Loucy (cell line): Measurements from ENCODE around the gene KRTAP9-9.

Source experiments
- H2AFZ ChIP-seq: fragments of 200-600 bp; sonication (generic); 2 replicates; pipeline ENCODE4 v1.6.0; 2016; ENCODE audit warnings: antibody characterized with exemption, mild to moderate bottlenecking, low read length, moderate library complexity
- H3F3A ChIP-seq: fragments of 200-600 bp; 2 replicates; pipeline ENCODE4 v1.6.0; 2016; ENCODE audit warnings: antibody characterized with exemption, low read depth, mild to moderate bottlenecking
- H3K27me3 ChIP-seq: fragments of 200-600 bp; sonication (generic); 2 replicates; pipeline ENCODE4 v1.6.1; 2014; ENCODE audit warnings: low read length, mild to moderate bottlenecking; ENCODE audit not compliant: insufficient read depth, poor library complexity, severe bottlenecking
- H3K36me3 ChIP-seq: fragments of 200-600 bp; sonication (generic); 2 replicates; pipeline ENCODE4 v1.6.1; 2016; ENCODE audit warnings: low read length; ENCODE audit not compliant: insufficient read depth
- H3K4me1 ChIP-seq: fragments of 200-600 bp; sonication (generic); 2 replicates; pipeline ENCODE4 v1.5.1; 2014; ENCODE audit warnings: low read length, mild to moderate bottlenecking; ENCODE audit not compliant: insufficient read depth, poor library complexity, severe bottlenecking
- H3K4me2 ChIP-seq: fragments of 200-600 bp; sonication (generic); 2 replicates; pipeline ENCODE4 v1.6.0; 2014; ENCODE audit warnings: antibody characterized with exemption, low read length, low read depth, mild to moderate bottlenecking; ENCODE audit not compliant: poor library complexity, severe bottlenecking
- H3K4me3 ChIP-seq: fragments of 200-600 bp; sonication (generic); 2 replicates; pipeline ENCODE4 v1.5.1; 2014; ENCODE audit warnings: low read length, mild to moderate bottlenecking, mixed read lengths; ENCODE audit not compliant: poor library complexity, severe bottlenecking
- H3K79me2 ChIP-seq: fragments of 200-600 bp; sonication (generic); 2 replicates; pipeline ENCODE4 v1.6.1; 2014; ENCODE audit warnings: low read length; ENCODE audit not compliant: insufficient read depth
- H3K9ac ChIP-seq: fragments of 200-600 bp; sonication (generic); 2 replicates; pipeline ENCODE4 v1.6.0; 2014; ENCODE audit warnings: mild to moderate bottlenecking, low read depth, low read length, moderate library complexity; ENCODE audit not compliant: poor library complexity, severe bottlenecking
- H3K9me2 ChIP-seq: fragments of 200-600 bp; sonication (generic); replicated peaks from 2 replicates; pipeline ENCODE4 v1.6.1; 2016; ENCODE audit warnings: low read depth, low read length, mixed read lengths
- H3K9me3 ChIP-seq: fragments of 200-600 bp; sonication (generic); 2 replicates; pipeline ENCODE4 v1.6.1; 2014; ENCODE audit warnings: mild to moderate bottlenecking, antibody characterized with exemption, low read length, low read depth; ENCODE audit not compliant: insufficient read depth
- H4K20me1 ChIP-seq: fragments of 200-600 bp; sonication (generic); 2 replicates; pipeline ENCODE4 v1.6.0; 2014; ENCODE audit warnings: antibody characterized with exemption, low read length, mild to moderate bottlenecking; ENCODE audit not compliant: insufficient read depth, poor library complexity, severe bottlenecking
- EZH2phosphoT487 ChIP-seq: fragments of 200-600 bp; IDR thresholded peaks from 2 replicates; pipeline ENCODE4 v1.6.1; 2018; ENCODE audit warnings: antibody characterized with exemption, mild to moderate bottlenecking, moderate library complexity, borderline replicate concordance
- TF ChIP-seq, protein P1 (sequence below): fragments of 200-600 bp; sonication (generic); conservative IDR thresholded peaks from 2 replicates; pipeline ENCODE4 v1.5.1; 2014; ENCODE audit warnings: mild to moderate bottlenecking, antibody characterized with exemption, low read length

KRTAP9-9 gene

DNA sequence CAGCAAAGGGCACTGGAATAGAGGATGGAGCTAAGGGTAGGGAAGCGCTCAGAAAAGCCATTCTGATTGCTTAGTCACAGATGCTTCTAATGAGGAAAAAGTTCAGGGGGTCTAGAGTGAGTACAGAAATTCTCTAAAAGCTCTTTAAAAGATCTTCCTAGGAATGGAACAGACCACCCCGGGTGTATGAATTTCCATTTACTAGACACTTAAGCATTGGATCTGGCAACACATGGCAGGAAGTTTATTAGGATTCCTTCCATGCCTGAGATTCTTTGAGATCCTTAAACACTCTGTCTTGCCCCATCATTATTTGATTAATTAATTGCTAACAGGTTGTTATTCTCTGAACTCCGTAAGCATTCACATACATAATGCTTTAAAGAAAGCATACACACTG is 28.9 kb downstream of the KRTAP9-9 start:
- Histone ChIP-seq H3K36me3 (no peaks in the 10 kb centered on the region), H3K27me3 (no peaks in the 10 kb centered on the region), H3K4me2 (peak overlapping the region; percentile 49), H2AFZ (no peak overlapping the region), H3K79me2 (no peaks in the 10 kb centered on the region), H3K9ac (no peak overlapping the region), H3K4me1 (peaks cover 20% of the 10 kb centered on the region), H3K4me3 (no peak overlapping the region), H3K9me2 (no peaks in the 10 kb centered on the region), H4K20me1 (no peaks in the 10 kb centered on the region), H3K9me3 (no peaks in the 10 kb centered on the region), H3F3A (no peaks in the 10 kb centered on the region)
- no peak for TF ChIP-seq EZH2phosphoT487
- TF ChIP-seq, protein P1, sequence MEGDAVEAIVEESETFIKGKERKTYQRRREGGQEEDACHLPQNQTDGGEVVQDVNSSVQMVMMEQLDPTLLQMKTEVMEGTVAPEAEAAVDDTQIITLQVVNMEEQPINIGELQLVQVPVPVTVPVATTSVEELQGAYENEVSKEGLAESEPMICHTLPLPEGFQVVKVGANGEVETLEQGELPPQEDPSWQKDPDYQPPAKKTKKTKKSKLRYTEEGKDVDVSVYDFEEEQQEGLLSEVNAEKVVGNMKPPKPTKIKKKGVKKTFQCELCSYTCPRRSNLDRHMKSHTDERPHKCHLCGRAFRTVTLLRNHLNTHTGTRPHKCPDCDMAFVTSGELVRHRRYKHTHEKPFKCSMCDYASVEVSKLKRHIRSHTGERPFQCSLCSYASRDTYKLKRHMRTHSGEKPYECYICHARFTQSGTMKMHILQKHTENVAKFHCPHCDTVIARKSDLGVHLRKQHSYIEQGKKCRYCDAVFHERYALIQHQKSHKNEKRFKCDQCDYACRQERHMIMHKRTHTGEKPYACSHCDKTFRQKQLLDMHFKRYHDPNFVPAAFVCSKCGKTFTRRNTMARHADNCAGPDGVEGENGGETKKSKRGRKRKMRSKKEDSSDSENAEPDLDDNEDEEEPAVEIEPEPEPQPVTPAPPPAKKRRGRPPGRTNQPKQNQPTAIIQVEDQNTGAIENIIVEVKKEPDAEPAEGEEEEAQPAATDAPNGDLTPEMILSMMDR: no peak

DNA sequence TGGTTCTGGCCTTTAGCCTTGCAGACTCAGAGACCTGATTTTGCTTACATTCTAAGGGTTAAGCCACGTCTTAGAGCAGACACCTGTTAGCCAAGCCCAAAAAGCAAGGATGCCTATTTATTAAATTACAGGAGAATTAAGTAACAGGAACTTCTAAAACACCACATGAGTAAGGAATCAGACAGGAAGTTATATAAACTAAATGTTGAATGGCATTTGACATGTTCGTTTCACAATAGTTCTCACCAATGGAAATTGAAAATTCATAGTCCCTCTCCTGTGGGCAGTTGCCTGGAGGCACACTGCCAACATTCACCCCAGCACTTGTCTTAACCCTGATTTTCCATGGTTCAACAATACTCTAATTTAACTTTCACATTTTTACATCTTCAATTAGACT is 29.4 kb downstream of the KRTAP9-9 start:
- H3K9me2 ChIP-seq: no peaks in the 10 kb centered on the region
- H2AFZ ChIP-seq: no peak overlapping the region
- H3K9ac ChIP-seq: no peak overlapping the region
- H4K20me1 ChIP-seq: no peaks in the 10 kb centered on the region
- no peaks in the 10 kb centered on the region for H3F3A ChIP-seq
- H3K36me3 ChIP-seq: no peaks in the 10 kb centered on the region
- H3K4me3 ChIP-seq: no peak overlapping the region
- H3K4me2 ChIP-seq: peak overlapping the region; percentile 49
- no peaks in the 10 kb centered on the region for H3K27me3 ChIP-seq
- H3K9me3 ChIP-seq: no peaks in the 10 kb centered on the region
- peaks cover 20% of the 10 kb centered on the region for H3K4me1 ChIP-seq
- no peaks in the 10 kb centered on the region for H3K79me2 ChIP-seq
- TF ChIP-seq EZH2phosphoT487: no peak
- TF ChIP-seq, protein P1: no peak

DNA sequence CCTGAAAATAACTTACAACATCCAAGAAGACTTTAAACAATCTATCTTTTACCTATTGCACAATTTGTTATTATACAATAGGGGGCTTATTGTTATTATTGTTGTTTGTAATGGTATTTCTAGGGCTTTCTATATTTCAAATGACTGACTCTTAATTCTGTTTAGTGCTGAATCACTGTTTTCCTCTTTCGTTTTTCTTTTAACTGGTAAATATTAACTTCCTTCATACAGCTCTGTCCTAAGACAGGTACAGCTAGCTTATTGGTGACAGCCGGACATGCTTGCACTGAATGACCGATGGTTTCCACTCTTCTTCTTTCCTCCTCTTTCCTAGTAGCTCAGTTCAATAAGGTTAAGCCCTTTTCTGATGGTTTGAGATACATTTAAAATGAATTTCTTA is 31.9 kb downstream of the KRTAP9-9 start:
- no peaks in the 10 kb centered on the region for H3K79me2 ChIP-seq
- H3K9me2 ChIP-seq: no peaks in the 10 kb centered on the region
- H2AFZ ChIP-seq: no peak overlapping the region
- H3F3A ChIP-seq: no peaks in the 10 kb centered on the region
- no peaks in the 10 kb centered on the region for H3K9me3 ChIP-seq
- no peak overlapping the region for H3K9ac ChIP-seq
- TF ChIP-seq, protein P1: no peak
- no peak for TF ChIP-seq EZH2phosphoT487
- no peaks in the 10 kb centered on the region for H4K20me1 ChIP-seq
- peaks cover 20% of the 10 kb centered on the region for H3K4me1 ChIP-seq
- no peaks in the 10 kb centered on the region for H3K27me3 ChIP-seq
- no peak overlapping the region for H3K4me3 ChIP-seq
- H3K36me3 ChIP-seq: no peaks in the 10 kb centered on the region
- no peak overlapping the region for H3K4me2 ChIP-seq
